Stimulated activated naive CD4-positive, alpha-beta T cell treated with Interleukin-2 at 50 U/mL for 16 hours (primary cell): Measurements from ENCODE around the gene KRT34.
"Not testable (repeated sequence)": the region's sequence is repeated elsewhere in the genome, so short reads cannot be mapped to it uniquely, and the experiment has no call there.

ENCODE experiments used
- DNase-seq: peaks from one replicate; lab custom pipeline; 2025; lab: John Stamatoyannopoulos, UW

KRT34 gene

GRCh38 chr17:41366070-41366469 is 16.0 kb downstream of the KRT34 start:
- no peak for DNase-seq

GRCh38 chr17:41363881-41364280 is 18.2 kb downstream of the KRT34 start:
- DNase-seq, result no peak

GRCh38 chr17:41360296-41360995 is 21.7 kb downstream of the KRT34 start:
- no peak for DNase-seq

- DNase-seq, result no peak
Measured at GRCh38 chr17:41354536-41354935, 27.6 kb downstream of the KRT34 start.

GRCh38 chr17:41352597-41353366 is 29.3 kb downstream of the KRT34 start:
- no peak for DNase-seq

- no peak for DNase-seq
Measured at GRCh38 chr17:41351177-41351576, 30.9 kb downstream of the KRT34 start.

- not testable (repeated sequence) for DNase-seq
Measured at GRCh38 chr17:41350381-41350878, 31.7 kb downstream of the KRT34 start, which contains the start of gene KRT33A. KRT33A (minus strand) TSS chr17:41350828; CDS start chr17:41350767, 61 bp downstream.

- DNase-seq, result no peak
Measured at GRCh38 chr17:41347869-41348760, 34.0 kb downstream of the KRT34 start.

- not testable (repeated sequence) for DNase-seq
Measured at GRCh38 chr17:41346421-41346820, 35.7 kb downstream of the KRT34 start.

- DNase-seq, result no peak
Measured at GRCh38 chr17:41345992-41346391, 36.1 kb downstream of the KRT34 start.

GRCh38 chr17:41343029-41343428 is 39.1 kb downstream of the KRT34 start:
- DNase-seq, result no peak

GRCh38 chr17:41340934-41341861 is 40.9 kb downstream of the KRT34 start:
- peak; percentile 24 for DNase-seq

GRCh38 chr17:41340494-41340893 is 41.6 kb downstream of the KRT34 start:
- no peak for DNase-seq

- no peak for DNase-seq
Measured at GRCh38 chr17:41339571-41340172, 42.4 kb downstream of the KRT34 start.

- DNase-seq, result peak; percentile 43
Measured at GRCh38 chr17:41338961-41339485, 43.1 kb downstream of the KRT34 start.

GRCh38 chr17:41335747-41336146 is 46.4 kb downstream of the KRT34 start:
- no peak for DNase-seq

- DNase-seq, result no peak
Measured at GRCh38 chr17:41334385-41335305, 47.5 kb downstream of the KRT34 start.

GRCh38 chr17:41333836-41334235 is 48.3 kb downstream of the KRT34 start:
- no peak for DNase-seq

- no peak for DNase-seq
Measured at GRCh38 chr17:41333098-41333497, 49.0 kb downstream of the KRT34 start.
